Measurements from ENCODE around the gene TMCC3.

The TMCC3 gene

GRCh38 chr12:94684416-94685142, 34.2 kb upstream of the TMCC3 start:
- H3K9ac ChIP-seq (ENCODE audit: low read length), result no peak overlapping the region
- H3K27me3 ChIP-seq (ENCODE audit: control insufficient read depth, insufficient read depth, low read length), result no peaks in the 10 kb centered on the region
- no peak overlapping the region for H3K27ac ChIP-seq (ENCODE audit: low read depth, low read length)
- H3K4me1 ChIP-seq (ENCODE audit: control insufficient read depth, insufficient read depth, low read length), result no peaks in the 10 kb centered on the region
- no peaks in the 10 kb centered on the region for H3K36me3 ChIP-seq (ENCODE audit: control insufficient read depth, insufficient read depth, low read length)
- H3K4me3 ChIP-seq (ENCODE audit: low read length), result no peak overlapping the region

DNA sequence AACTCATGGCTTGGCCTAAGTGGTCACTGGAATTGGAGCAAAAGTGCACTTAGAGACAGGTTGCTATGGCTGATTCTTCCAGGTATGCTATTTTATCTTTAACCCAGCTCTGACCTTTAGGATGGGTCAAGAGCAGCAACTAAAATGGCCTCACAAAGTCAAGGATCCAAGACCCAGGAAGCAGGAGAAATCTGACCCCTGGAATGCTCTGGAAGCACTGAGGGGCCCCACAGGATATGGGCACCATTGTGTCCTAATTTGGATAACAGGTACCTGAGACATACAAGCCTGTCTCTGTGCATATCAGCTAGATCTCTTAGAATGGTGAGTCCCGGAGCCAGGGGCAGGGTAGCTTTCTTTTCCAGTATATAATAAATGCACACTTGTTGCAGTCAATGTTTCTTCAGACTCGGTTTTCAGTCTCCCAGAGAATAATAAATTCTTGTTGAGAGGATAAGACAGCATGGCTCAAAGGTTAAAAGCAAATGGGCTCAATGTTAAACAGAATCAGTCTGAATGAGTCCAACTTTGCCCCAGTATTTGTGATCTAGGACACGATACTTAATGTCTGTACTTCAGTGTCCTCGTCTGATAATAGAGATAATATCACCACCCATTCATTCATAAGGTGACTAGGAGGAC, 29.3 kb upstream of the TMCC3 start:
- H3K4me3 ChIP-seq (ENCODE audit: low read length), result no peak overlapping the region
- no peaks in the 10 kb centered on the region for H3K36me3 ChIP-seq (ENCODE audit: control insufficient read depth, insufficient read depth, low read length)
- no peaks in the 10 kb centered on the region for H3K4me1 ChIP-seq (ENCODE audit: control insufficient read depth, insufficient read depth, low read length)
- no peak overlapping the region for H3K9ac ChIP-seq (ENCODE audit: low read length)
- no peak overlapping the region for H3K27ac ChIP-seq (ENCODE audit: low read depth, low read length)
- H3K27me3 ChIP-seq (ENCODE audit: control insufficient read depth, insufficient read depth, low read length), result no peaks in the 10 kb centered on the region

DNA sequence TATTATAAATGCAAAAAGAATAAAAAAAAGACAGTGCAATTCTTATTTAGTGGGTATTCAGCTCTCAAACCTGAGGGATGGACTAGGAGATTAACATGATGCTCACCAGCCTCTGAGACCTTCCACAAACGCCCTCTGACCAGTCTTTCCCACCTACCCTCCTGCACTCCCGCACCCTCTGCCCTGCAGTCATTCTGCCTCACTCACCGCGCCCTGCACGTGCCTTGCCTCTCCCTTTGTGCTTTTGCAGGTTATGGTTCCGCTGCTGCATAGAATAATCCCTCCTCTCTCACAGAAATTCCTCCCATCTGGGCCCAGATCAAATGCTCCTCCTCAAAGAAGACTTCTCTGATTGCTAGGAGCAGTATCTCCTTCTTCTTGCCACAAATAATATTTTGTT, 28.5 kb upstream of the TMCC3 start:
- no peaks in the 10 kb centered on the region for H3K36me3 ChIP-seq (ENCODE audit: control insufficient read depth, insufficient read depth, low read length)
- no peak overlapping the region for H3K9ac ChIP-seq (ENCODE audit: low read length)
- no peak overlapping the region for H3K4me3 ChIP-seq (ENCODE audit: low read length)
- H3K4me1 ChIP-seq (ENCODE audit: control insufficient read depth, insufficient read depth, low read length), result no peaks in the 10 kb centered on the region
- H3K27me3 ChIP-seq (ENCODE audit: control insufficient read depth, insufficient read depth, low read length), result no peaks in the 10 kb centered on the region
- no peak overlapping the region for H3K27ac ChIP-seq (ENCODE audit: low read depth, low read length)

GRCh38 chr12:94678379-94678778, 28.0 kb upstream of the TMCC3 start:
- H3K27ac ChIP-seq (ENCODE audit: low read depth, low read length), result no peak overlapping the region
- no peak overlapping the region for H3K4me3 ChIP-seq (ENCODE audit: low read length)
- H3K4me1 ChIP-seq (ENCODE audit: control insufficient read depth, insufficient read depth, low read length), result no peaks in the 10 kb centered on the region
- H3K9ac ChIP-seq (ENCODE audit: low read length), result no peak overlapping the region
- H3K36me3 ChIP-seq (ENCODE audit: control insufficient read depth, insufficient read depth, low read length), result no peaks in the 10 kb centered on the region
- no peaks in the 10 kb centered on the region for H3K27me3 ChIP-seq (ENCODE audit: control insufficient read depth, insufficient read depth, low read length)

GRCh38 chr12:94677778-94678177, 27.4 kb upstream of the TMCC3 start:
- Histone ChIP-seq H3K4me1 (ENCODE audit: control insufficient read depth, insufficient read depth, low read length) (no peaks in the 10 kb centered on the region), H3K9ac (ENCODE audit: low read length) (no peak overlapping the region), H3K4me3 (ENCODE audit: low read length) (no peak overlapping the region), H3K36me3 (ENCODE audit: control insufficient read depth, insufficient read depth, low read length) (no peaks in the 10 kb centered on the region), H3K27ac (ENCODE audit: low read depth, low read length) (no peak overlapping the region), H3K27me3 (ENCODE audit: control insufficient read depth, insufficient read depth, low read length) (no peaks in the 10 kb centered on the region)

- no peak overlapping the region for H3K9ac ChIP-seq (ENCODE audit: low read length)
- H3K4me3 ChIP-seq (ENCODE audit: low read length), result no peak overlapping the region
- no peaks in the 10 kb centered on the region for H3K4me1 ChIP-seq (ENCODE audit: control insufficient read depth, insufficient read depth, low read length)
- H3K27me3 ChIP-seq (ENCODE audit: control insufficient read depth, insufficient read depth, low read length), result no peaks in the 10 kb centered on the region
- no peaks in the 10 kb centered on the region for H3K36me3 ChIP-seq (ENCODE audit: control insufficient read depth, insufficient read depth, low read length)
- H3K27ac ChIP-seq (ENCODE audit: low read depth, low read length), result no peak overlapping the region
Observed at GRCh38 chr12:94676922-94677321, 26.6 kb upstream of the TMCC3 start.

- H3K4me3 ChIP-seq (ENCODE audit: low read length), result no peak overlapping the region
- no peaks in the 10 kb centered on the region for H3K27me3 ChIP-seq (ENCODE audit: control insufficient read depth, insufficient read depth, low read length)
- H3K4me1 ChIP-seq (ENCODE audit: control insufficient read depth, insufficient read depth, low read length), result no peaks in the 10 kb centered on the region
- H3K27ac ChIP-seq (ENCODE audit: low read depth, low read length), result no peak overlapping the region
- no peak overlapping the region for H3K9ac ChIP-seq (ENCODE audit: low read length)
- H3K36me3 ChIP-seq (ENCODE audit: control insufficient read depth, insufficient read depth, low read length), result no peaks in the 10 kb centered on the region
Observed at GRCh38 chr12:94676031-94676641, 25.8 kb upstream of the TMCC3 start.

GRCh38 chr12:94674835-94675234, 24.5 kb upstream of the TMCC3 start:
- Histone ChIP-seq H3K36me3 (ENCODE audit: control insufficient read depth, insufficient read depth, low read length) (no peaks in the 10 kb centered on the region), H3K4me3 (ENCODE audit: low read length) (no peak overlapping the region), H3K9ac (ENCODE audit: low read length) (no peak overlapping the region), H3K27me3 (ENCODE audit: control insufficient read depth, insufficient read depth, low read length) (no peaks in the 10 kb centered on the region), H3K27ac (ENCODE audit: low read depth, low read length) (no peak overlapping the region), H3K4me1 (ENCODE audit: control insufficient read depth, insufficient read depth, low read length) (no peaks in the 10 kb centered on the region)

DNA sequence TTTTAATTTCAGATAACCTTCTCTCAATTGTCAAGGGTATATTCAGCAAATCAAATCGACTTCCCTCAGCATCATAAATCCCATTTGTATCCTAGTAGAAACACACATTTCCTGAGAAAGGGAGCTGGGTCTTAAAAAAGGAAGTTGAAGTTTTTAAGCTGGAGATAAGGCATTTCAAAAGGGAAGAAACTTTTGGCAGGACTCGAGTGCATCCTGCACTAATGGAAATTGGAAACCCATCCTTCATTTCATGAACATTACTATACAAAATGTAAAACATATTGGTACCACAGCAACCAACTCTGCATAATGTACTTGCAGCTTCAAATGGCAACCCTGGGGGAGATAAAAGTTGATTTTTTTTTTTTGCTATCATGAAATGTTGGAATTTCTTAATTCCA, 23.7 kb upstream of the TMCC3 start:
- H3K4me3 ChIP-seq (ENCODE audit: low read length), result no peak overlapping the region
- H3K27me3 ChIP-seq (ENCODE audit: control insufficient read depth, insufficient read depth, low read length), result no peaks in the 10 kb centered on the region
- H3K9ac ChIP-seq (ENCODE audit: low read length), result no peak overlapping the region
- H3K27ac ChIP-seq (ENCODE audit: low read depth, low read length), result no peak overlapping the region
- no peaks in the 10 kb centered on the region for H3K4me1 ChIP-seq (ENCODE audit: control insufficient read depth, insufficient read depth, low read length)
- H3K36me3 ChIP-seq (ENCODE audit: control insufficient read depth, insufficient read depth, low read length), result no peaks in the 10 kb centered on the region

GRCh38 chr12:94673496-94673895, 23.1 kb upstream of the TMCC3 start:
- Histone ChIP-seq H3K36me3 (ENCODE audit: control insufficient read depth, insufficient read depth, low read length) (no peaks in the 10 kb centered on the region), H3K4me3 (ENCODE audit: low read length) (no peak overlapping the region), H3K27me3 (ENCODE audit: control insufficient read depth, insufficient read depth, low read length) (no peaks in the 10 kb centered on the region), H3K4me1 (ENCODE audit: control insufficient read depth, insufficient read depth, low read length) (no peaks in the 10 kb centered on the region), H3K9ac (ENCODE audit: low read length) (no peak overlapping the region), H3K27ac (ENCODE audit: low read depth, low read length) (no peak overlapping the region)

GRCh38 chr12:94671917-94672316, 21.6 kb upstream of the TMCC3 start:
- no peaks in the 10 kb centered on the region for H3K4me1 ChIP-seq (ENCODE audit: control insufficient read depth, insufficient read depth, low read length)
- no peak overlapping the region for H3K4me3 ChIP-seq (ENCODE audit: low read length)
- no peak overlapping the region for H3K9ac ChIP-seq (ENCODE audit: low read length)
- H3K36me3 ChIP-seq (ENCODE audit: control insufficient read depth, insufficient read depth, low read length), result no peaks in the 10 kb centered on the region
- no peak overlapping the region for H3K27ac ChIP-seq (ENCODE audit: low read depth, low read length)
- no peaks in the 10 kb centered on the region for H3K27me3 ChIP-seq (ENCODE audit: control insufficient read depth, insufficient read depth, low read length)

DNA sequence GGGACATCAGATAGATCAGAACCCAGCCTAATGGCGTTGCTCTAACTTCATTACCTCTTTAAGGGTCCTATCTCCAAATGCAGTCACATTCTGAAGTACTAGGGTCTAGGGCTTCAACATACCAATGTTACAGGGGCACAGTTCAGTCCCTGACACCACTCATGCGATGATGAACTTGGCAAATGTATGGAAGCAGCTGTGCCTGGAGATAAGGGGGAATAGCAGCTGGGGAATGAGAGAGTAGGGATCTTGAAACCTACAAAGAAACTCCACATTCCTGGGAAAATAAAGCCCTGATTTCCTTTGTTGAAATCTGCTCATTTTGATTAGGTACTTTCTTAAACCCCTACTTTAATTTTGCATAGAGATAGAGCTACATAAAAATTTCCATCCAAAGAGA, 20.5 kb upstream of the TMCC3 start:
- Histone ChIP-seq H3K4me1 (ENCODE audit: control insufficient read depth, insufficient read depth, low read length) (no peaks in the 10 kb centered on the region), H3K36me3 (ENCODE audit: control insufficient read depth, insufficient read depth, low read length) (no peaks in the 10 kb centered on the region), H3K9ac (ENCODE audit: low read length) (no peak overlapping the region), H3K4me3 (ENCODE audit: low read length) (no peak overlapping the region), H3K27me3 (ENCODE audit: control insufficient read depth, insufficient read depth, low read length) (no peaks in the 10 kb centered on the region), H3K27ac (ENCODE audit: low read depth, low read length) (no peak overlapping the region)

- Histone ChIP-seq H3K27me3 (ENCODE audit: control insufficient read depth, insufficient read depth, low read length) (no peaks in the 10 kb centered on the region), H3K9ac (ENCODE audit: low read length) (no peak overlapping the region), H3K4me3 (ENCODE audit: low read length) (no peak overlapping the region), H3K36me3 (ENCODE audit: control insufficient read depth, insufficient read depth, low read length) (no peaks in the 10 kb centered on the region), H3K27ac (ENCODE audit: low read depth, low read length) (no peak overlapping the region), H3K4me1 (ENCODE audit: control insufficient read depth, insufficient read depth, low read length) (no peaks in the 10 kb centered on the region)
Observed at GRCh38 chr12:94670075-94670474, 19.7 kb upstream of the TMCC3 start.

Measured in rectal smooth muscle tissue (tissue), 1 donor.